Kidney capillary endothelial cell (primary cell): ENCODE measurements around the gene SLITRK3.

Experiments used
- DNase-seq: peaks from one replicate; pipeline ENCODE4 v3.0.0-alpha.2; 2018; ENCODE audit warnings: low spot score

The SLITRK3 gene

GRCh38 chr3:165195640-165196576 lies at the start of gene SLITRK3:
Gene SLITRK3, minus strand, starts transcription at chr3:165196384. Its CDS starts 5,554 bp downstream, at chr3:165190830.
- DNase-seq, result no peak

- DNase-seq, result no peak
These were observed 47.4 kb upstream of the SLITRK3 start for GRCh38 chr3:165243597-165243996.

GRCh38 chr3:165233501-165234195 lies 37.5 kb upstream of the SLITRK3 start:
- DNase-seq, result no peak

- DNase-seq, result no peak
These were observed 29.4 kb upstream of the SLITRK3 start for GRCh38 chr3:165225604-165226003.

- DNase-seq, result no peak
These were observed 21.6 kb upstream of the SLITRK3 start for GRCh38 chr3:165217739-165218138.

GRCh38 chr3:165212580-165212979 lies 16.4 kb upstream of the SLITRK3 start:
- no peak for DNase-seq

GRCh38 chr3:165211721-165212120 lies 15.5 kb upstream of the SLITRK3 start:
- DNase-seq, result no peak

GRCh38 chr3:165210727-165211126 lies 14.5 kb upstream of the SLITRK3 start:
- no peak for DNase-seq

- no peak for DNase-seq
These were observed 13.9 kb upstream of the SLITRK3 start for GRCh38 chr3:165210132-165210531.

GRCh38 chr3:165206454-165207266 lies 10.5 kb upstream of the SLITRK3 start:
- DNase-seq, result peak; percentile 50

GRCh38 chr3:165204445-165204844 lies 8.3 kb upstream of the SLITRK3 start:
- DNase-seq, result no peak

- DNase-seq, result no peak
These were observed 6.8 kb upstream of the SLITRK3 start for GRCh38 chr3:165202995-165203394.

GRCh38 chr3:165201964-165202363 lies 5.8 kb upstream of the SLITRK3 start:
- DNase-seq, result no peak

GRCh38 chr3:165197481-165197800 lies 1.3 kb upstream of the SLITRK3 start:
- DNase-seq, result no peak

- DNase-seq, result no peak
These were observed 645 bp upstream of the SLITRK3 start for GRCh38 chr3:165196577-165197480.

- DNase-seq, result no peak
These were observed 944 bp downstream of the SLITRK3 start for GRCh38 chr3:165195241-165195639.

- DNase-seq, result no peak
These were observed 1.5 kb downstream of the SLITRK3 start for GRCh38 chr3:165194511-165195240.

GRCh38 chr3:165193366-165194254 lies 2.6 kb downstream of the SLITRK3 start:
- DNase-seq, result no peak

GRCh38 chr3:165192610-165193192 lies 3.5 kb downstream of the SLITRK3 start:
- DNase-seq, result no peak
